ENCODE measurements around the gene FOXL3.

Gene FOXL3

GRCh38 chr7:340200-340937, 50.4 kb downstream of the FOXL3 start:
- no peak for DNase-seq

Measured in fibroblast of skin of scalp (primary cell).